Gastrocnemius medialis (tissue), 4 donors: ENCODE results near the gene AMN. TPM values are rescaled to one million over a fixed set of nuclear protein-coding genes. Genes with fewer than 3 reads are reported as not detected.

Experiments used
- ATAC-seq, 2 donors: fragments of 150-250 bp; one replicate each; pipeline ENCODE4 v1.9.1; 2016
- DNase-seq, 2 donors: peaks; one replicate each; pipeline ENCODE4 v3.0.0-alpha.2; 2019
- H3K27ac ChIP-seq, 4 donors: fragments of 200-600 bp; sonication (generic); 1 replicate in 1 of 4; 2 replicates in 3 of 4; pipeline ENCODE4 v1.5.1; 2016 to 2018; ENCODE audit warnings: mild to moderate bottlenecking in 2 of 4, moderate library complexity in 1 of 4
- H3K27me3 ChIP-seq, 3 donors: fragments of 200-600 bp; sonication (generic) in 2 of 3; 1 replicate in 1 of 3; 2 replicates in 2 of 3; pipeline versions ENCODE4 v1.5.1 to v1.6.0; 2016 to 2019; ENCODE audit warnings: mild to moderate bottlenecking in 1 of 3, moderate library complexity in 1 of 3
- H3K36me3 ChIP-seq, 2 donors: fragments of 200-600 bp; sonication (generic) in 1 of 2; one replicate each; pipeline ENCODE4 v1.5.1; 2017 to 2018
- H3K4me1 ChIP-seq, 2 donors: fragments of 200-600 bp; sonication (generic) in 1 of 2; one replicate each; pipeline ENCODE4 v1.5.1; 2016 to 2017; ENCODE audit warnings: mild to moderate bottlenecking in 2 of 2
- H3K4me3 ChIP-seq, 4 donors: fragments of 200-600 bp; sonication (generic) in 3 of 4; 1 replicate in 1 of 4; 2 replicates in 3 of 4; pipeline ENCODE4 v1.5.1; 2016 to 2019; ENCODE audit warnings: mild to moderate bottlenecking in 2 of 4
- H3K9me3 ChIP-seq, 3 donors: fragments of 200-600 bp; sonication (generic) in 2 of 3; 1 replicate in 1 of 3; 2 replicates in 2 of 3; pipeline ENCODE4 v1.5.1; 2016 to 2019
- CTCF ChIP-seq, 5 experiments: fragments of 450-650 bp in 3 of 5; fragments of 200-600 bp in 2 of 5; sonication (generic) in 2 of 5; IDR thresholded peaks in 4 of 5; conservative IDR thresholded peaks in 1 of 5; 1 replicate in 4 of 5; 2 replicates in 1 of 5; pipeline ENCODE4 v1.5.1; 2016 to 2019; ENCODE audit warnings: antibody characterized with exemption in 5 of 5, mild to moderate bottlenecking in 3 of 5, moderate library complexity in 3 of 5
- POLR2A ChIP-seq, 2 donors: fragments of 450-650 bp; IDR thresholded peaks; one replicate each; pipeline ENCODE4 v1.6.1; 2017; ENCODE audit warnings: antibody characterized with exemption in 2 of 2, mild to moderate bottlenecking in 2 of 2, moderate library complexity in 2 of 2
- in situ Hi-C, 4 donors: fragments of 200-750 bp; cut with MboI; loops; one replicate each; pipeline versions ENCODE4 v1.15.0 to v1.8.0; 2017; ENCODE audit warnings: low sequenced_read_pairs in 4 of 4
- intact Hi-C: fragments of 100-400 bp; cut with DNase I; formaldehyde crosslinking; loops from one replicate; pipeline ENCODE4 v1.15.1; 2023; ENCODE audit warnings: low total_unique reads
- total RNA-seq, 4 donors: library from RNA; depleted of rRNA; stranded (reverse); fragments of >200 nt; gene quantifications; one replicate each; pipeline versions ENCODE4 v1.1.0 to v1.2.3, GENCODE V29; 2016

The AMN gene
- total RNA-seq, 4 donors from 2014 or later = 0.42 to 4.3 TPM; not detected in 2

DNA sequence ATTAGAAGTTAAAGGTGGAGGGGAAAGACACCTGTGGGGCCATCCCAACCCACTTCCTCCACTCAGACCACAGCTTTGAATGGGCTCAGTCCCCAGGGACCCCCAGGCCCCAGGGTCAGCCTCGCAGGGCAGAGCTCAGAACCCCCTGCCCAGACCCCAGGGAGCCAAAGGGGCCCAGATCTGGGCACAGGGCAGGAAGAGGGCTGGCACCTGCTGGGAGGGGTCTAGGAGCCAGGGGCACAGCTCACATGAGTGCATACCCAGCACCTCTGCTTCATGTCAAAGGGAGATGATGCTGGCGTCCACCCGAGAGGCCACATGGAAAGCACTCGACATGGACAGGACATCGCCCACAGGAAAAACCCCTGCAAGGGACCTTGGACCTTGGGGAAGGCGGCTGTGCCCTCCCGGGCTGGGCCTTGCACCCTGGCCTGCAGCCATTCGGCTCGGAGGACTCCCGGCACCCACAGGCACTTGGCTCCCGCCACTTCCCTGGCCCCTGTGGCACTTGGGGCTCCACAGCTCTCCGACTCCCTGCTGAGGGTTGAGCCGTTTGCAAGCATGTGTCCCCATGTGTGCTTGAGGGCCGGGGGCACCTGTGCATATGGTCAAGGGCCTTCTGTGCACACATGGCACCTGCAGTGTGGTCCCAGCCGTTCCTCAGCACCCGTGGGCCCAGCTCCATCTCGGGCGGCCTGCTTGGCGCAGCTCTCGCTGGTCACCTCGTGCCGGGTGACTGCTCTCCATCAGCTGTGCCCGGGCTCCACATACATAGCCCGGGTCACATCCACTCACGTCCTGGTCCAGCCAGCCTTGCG, 7.8 kb upstream of the AMN start:
- no peaks in the 10 kb centered on the region for H3K9me3 ChIP-seq
- H3K4me3 ChIP-seq = no peak overlapping the region
- no peaks in the 10 kb centered on the region for H3K27me3 ChIP-seq
- no peaks in the 10 kb centered on the region for H3K36me3 ChIP-seq
- no peak for ATAC-seq
- no peaks in the 10 kb centered on the region for H3K4me1 ChIP-seq
- intact Hi-C loops = loop anchor here (10.0 kb wide), 1 partner anchor 390 kb away; no protein-coding TSS in a partner anchor
- no peak for DNase-seq
- H3K27ac ChIP-seq = no peak overlapping the region
- TF ChIP-seq CTCF (IDR thresholded peaks at IDR 0.05 in 4 of 5, conservative IDR thresholded peaks at IDR 0.05 in 1 of 5) (no peak), POLR2A (IDR thresholded peaks at IDR 0.05) (no peak)
- in situ Hi-C loops = loop anchor here in 3 of 4 donors (10.0 to 25.0 kb wide), 3 partner anchors 140 to 227 kb away; partner anchors contain the start of gene TRAF3 (in 1 of the 3)

DNA sequence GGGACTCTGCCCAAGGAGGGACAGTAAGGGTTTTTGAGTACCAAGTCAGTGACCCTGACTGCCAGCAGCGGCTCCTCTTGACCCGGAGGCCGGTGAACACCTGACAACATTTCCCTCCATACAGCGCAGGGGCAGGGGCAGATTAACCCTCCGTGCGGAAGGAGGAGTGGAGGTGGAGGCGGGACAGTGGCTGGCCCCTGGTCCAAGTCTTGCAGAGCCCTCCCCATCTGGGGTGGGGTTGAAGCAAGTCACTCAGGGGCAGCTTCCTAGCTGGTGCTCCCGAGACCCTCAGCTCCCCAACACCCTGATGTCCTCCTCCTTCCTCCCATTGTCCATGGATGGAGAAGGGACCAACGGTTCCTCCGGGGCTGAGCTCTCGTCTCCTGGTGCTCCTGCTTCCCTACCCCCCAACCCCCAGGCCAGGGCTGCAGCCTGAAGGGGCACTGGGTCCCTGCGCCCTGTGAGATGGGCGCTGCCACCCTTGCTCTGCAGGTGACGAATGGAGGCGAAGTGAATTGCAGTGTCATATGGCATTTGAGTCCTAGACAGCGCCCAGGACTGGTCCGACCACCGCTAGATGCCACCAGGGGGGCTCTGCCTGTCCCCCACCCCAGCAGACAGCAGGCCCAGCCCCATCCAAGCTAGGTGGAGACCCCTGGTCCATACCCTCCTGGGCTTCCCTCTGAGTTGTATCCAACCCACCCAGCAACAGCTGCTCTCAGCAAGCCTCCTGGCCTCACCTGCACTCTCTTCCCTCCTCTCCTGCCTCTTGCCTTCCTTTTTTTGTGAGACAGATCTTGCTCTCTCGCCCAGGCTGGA, 7.0 kb upstream of the AMN start:
- Histone ChIP-seq H3K4me3 (no peak overlapping the region), H3K27ac (no peak overlapping the region), H3K27me3 (peaks cover 0 to 2% (median 0%) of the 10 kb centered on the region in 3 donors), H3K4me1 (no peaks in the 10 kb centered on the region), H3K36me3 (no peaks in the 10 kb centered on the region), H3K9me3 (no peaks in the 10 kb centered on the region)
- in situ Hi-C loops (loop anchor here in 3 of 4 donors (10.0 to 25.0 kb wide), 3 partner anchors 141 to 228 kb away; partner anchors contain the start of gene TRAF3 (in 1 of the 3)), intact Hi-C loops (loop anchor here (10.0 kb wide), 1 partner anchor 391 kb away; no protein-coding TSS in a partner anchor)
- ATAC-seq (no peak), DNase-seq (no peak)
- TF ChIP-seq CTCF (IDR thresholded peaks at IDR 0.05 in 4 of 5, conservative IDR thresholded peaks at IDR 0.05 in 1 of 5) = no peak
- no peak for TF ChIP-seq POLR2A (IDR thresholded peaks at IDR 0.05)

GRCh38 chr14:102916347-102917055, 6.0 kb upstream of the AMN start:
- H3K27me3 ChIP-seq = peaks cover 0 to 7% (median under 1%) of the 10 kb centered on the region in 3 donors
- in situ Hi-C loops (loop anchor here in 3 of 4 donors (10.0 to 25.0 kb wide), 3 partner anchors 142 to 229 kb away; partner anchors contain the start of gene TRAF3 (in 1 of the 3)), intact Hi-C loops (loop anchor here (10.0 kb wide), 1 partner anchor 392 kb away; no protein-coding TSS in a partner anchor)
- no peak for ATAC-seq
- no peaks in the 10 kb centered on the region for H3K36me3 ChIP-seq
- no peak for DNase-seq
- no peak overlapping the region for H3K27ac ChIP-seq
- no peak overlapping the region for H3K4me3 ChIP-seq
- TF ChIP-seq CTCF (IDR thresholded peaks at IDR 0.05 in 4 of 5, conservative IDR thresholded peaks at IDR 0.05 in 1 of 5) (no peak), POLR2A (IDR thresholded peaks at IDR 0.05) (no peak)
- H3K4me1 ChIP-seq = no peaks in the 10 kb centered on the region
- H3K9me3 ChIP-seq = no peaks in the 10 kb centered on the region

GRCh38 chr14:102917056-102917385, 5.4 kb upstream of the AMN start:
- Histone ChIP-seq H3K4me3 (no peak overlapping the region), H3K4me1 (no peaks in the 10 kb centered on the region), H3K27me3 (peaks cover 1 to 10% (median 6%) of the 10 kb centered on the region in 3 donors), H3K36me3 (no peaks in the 10 kb centered on the region), H3K27ac (no peak overlapping the region), H3K9me3 (no peaks in the 10 kb centered on the region)
- in situ Hi-C loops = loop anchor here in 3 of 4 donors (10.0 to 25.0 kb wide), 3 partner anchors 142 to 230 kb away; partner anchors contain the start of gene TRAF3 (in 1 of the 3)
- ATAC-seq (no peak), DNase-seq (no peak)
- intact Hi-C loops = loop anchor here (10.0 kb wide), 1 partner anchor 392 kb away; no protein-coding TSS in a partner anchor
- TF ChIP-seq CTCF (IDR thresholded peaks at IDR 0.05 in 4 of 5, conservative IDR thresholded peaks at IDR 0.05 in 1 of 5) = no peak
- no peak for TF ChIP-seq POLR2A (IDR thresholded peaks at IDR 0.05)
